ENCODE data around the gene DHH. TPM values are rescaled to one million over a fixed set of nuclear protein-coding genes. Genes with fewer than 3 reads are reported as not detected.

DHH gene
- total and polyA plus RNA-seq, 9 of the 15 experiments (the other 6 are each of a cell fraction or from before 2014, with no cell fraction given): 0.07 to 2.6 (median 0.54) TPM

DNA sequence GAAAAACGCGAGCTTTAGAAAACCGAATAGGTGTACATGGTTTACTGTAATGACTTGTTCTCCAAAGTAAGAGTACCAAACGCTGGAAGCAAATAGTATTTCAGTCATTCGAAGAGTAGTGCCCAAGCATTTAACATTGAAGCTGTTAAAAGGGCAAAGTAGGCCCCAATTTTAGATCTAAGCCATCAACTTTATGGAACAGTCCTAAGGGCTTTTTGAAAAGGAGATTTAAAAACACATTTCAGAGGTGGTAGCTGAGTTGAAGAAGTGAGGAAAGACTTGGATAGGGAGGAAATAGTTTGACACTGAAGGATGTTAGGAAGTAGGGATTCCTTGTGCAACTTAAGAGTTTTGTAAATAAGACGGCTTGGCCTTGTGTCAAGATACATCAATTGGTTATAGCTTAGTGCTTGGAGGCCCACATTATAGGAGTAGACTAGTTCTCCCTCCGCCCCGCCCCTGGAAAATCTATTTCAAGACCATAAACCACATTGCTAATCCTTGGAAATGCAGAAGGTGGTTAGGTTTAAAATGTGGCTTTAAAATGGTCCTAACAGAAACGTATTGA lies 37.4 kb upstream of the DHH start (continued):
- TF ChIP-seq, protein P1, sequence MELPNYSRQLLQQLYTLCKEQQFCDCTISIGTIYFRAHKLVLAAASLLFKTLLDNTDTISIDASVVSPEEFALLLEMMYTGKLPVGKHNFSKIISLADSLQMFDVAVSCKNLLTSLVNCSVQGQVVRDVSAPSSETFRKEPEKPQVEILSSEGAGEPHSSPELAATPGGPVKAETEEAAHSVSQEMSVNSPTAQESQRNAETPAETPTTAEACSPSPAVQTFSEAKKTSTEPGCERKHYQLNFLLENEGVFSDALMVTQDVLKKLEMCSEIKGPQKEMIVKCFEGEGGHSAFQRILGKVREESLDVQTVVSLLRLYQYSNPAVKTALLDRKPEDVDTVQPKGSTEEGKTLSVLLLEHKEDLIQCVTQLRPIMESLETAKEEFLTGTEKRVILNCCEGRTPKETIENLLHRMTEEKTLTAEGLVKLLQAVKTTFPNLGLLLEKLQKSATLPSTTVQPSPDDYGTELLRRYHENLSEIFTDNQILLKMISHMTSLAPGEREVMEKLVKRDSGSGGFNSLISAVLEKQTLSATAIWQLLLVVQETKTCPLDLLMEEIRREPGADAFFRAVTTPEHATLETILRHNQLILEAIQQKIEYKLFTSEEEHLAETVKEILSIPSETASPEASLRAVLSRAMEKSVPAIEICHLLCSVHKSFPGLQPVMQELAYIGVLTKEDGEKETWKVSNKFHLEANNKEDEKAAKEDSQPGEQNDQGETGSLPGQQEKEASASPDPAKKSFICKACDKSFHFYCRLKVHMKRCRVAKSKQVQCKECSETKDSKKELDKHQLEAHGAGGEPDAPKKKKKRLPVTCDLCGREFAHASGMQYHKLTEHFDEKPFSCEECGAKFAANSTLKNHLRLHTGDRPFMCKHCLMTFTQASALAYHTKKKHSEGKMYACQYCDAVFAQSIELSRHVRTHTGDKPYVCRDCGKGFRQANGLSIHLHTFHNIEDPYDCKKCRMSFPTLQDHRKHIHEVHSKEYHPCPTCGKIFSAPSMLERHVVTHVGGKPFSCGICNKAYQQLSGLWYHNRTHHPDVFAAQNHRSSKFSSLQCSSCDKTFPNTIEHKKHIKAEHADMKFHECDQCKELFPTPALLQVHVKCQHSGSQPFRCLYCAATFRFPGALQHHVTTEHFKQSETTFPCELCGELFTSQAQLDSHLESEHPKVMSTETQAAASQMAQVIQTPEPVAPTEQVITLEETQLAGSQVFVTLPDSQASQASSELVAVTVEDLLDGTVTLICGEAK (IDR thresholded peaks at IDR 0.05): peak; percentile 36; the same call in 1 of the 2 replicates
- TF ChIP-seq, protein P1 (CRISPR knock-in tag; IDR thresholded peaks at IDR 0.05): no peak
- TF ChIP-seq ZNF766 (CRISPR knock-in tag; conservative IDR thresholded peaks at IDR 0.05) (0 out of 2 replicates have a peak, but pooled peaks have one; percentile 65), FOXK2 (conservative IDR thresholded peaks at IDR 0.05 in 1 of 2, IDR thresholded peaks at IDR 0.05 in 1 of 2; ENCODE audit: low read depth in 2 of 2) (peak; percentile 79 to 80), E2F1 (CRISPR knock-in tag; IDR thresholded peaks at IDR 0.05) (no peak), ZNF609 (CRISPR knock-in tag; IDR thresholded peaks at IDR 0.05; ENCODE audit: borderline replicate concordance) (no peak), GATAD2B (IDR thresholded peaks at IDR 0.05; ENCODE audit: borderline replicate concordance) (no peak)
- TF ChIP-seq, protein P2, sequence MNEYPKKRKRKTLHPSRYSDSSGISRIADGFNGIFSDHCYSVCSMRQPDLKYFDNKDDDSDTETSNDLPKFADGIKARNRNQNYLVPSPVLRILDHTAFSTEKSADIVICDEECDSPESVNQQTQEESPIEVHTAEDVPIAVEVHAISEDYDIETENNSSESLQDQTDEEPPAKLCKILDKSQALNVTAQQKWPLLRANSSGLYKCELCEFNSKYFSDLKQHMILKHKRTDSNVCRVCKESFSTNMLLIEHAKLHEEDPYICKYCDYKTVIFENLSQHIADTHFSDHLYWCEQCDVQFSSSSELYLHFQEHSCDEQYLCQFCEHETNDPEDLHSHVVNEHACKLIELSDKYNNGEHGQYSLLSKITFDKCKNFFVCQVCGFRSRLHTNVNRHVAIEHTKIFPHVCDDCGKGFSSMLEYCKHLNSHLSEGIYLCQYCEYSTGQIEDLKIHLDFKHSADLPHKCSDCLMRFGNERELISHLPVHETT (CRISPR knock-in tag; conservative IDR thresholded peaks at IDR 0.05 in 1 of 2, IDR thresholded peaks at IDR 0.05 in 1 of 2): peak in 1 of 2 experiments; percentile 51; a peak in 1 of 4 replicates
